ENCODE results near the gene BCO1. TPM values are rescaled to one million over a fixed set of nuclear protein-coding genes. Genes with fewer than 3 reads are reported as not detected.

The BCO1 gene
- total RNA-seq, 2 experiments from 2014 or later = not detected

- ChIA-PET CTCF (interaction anchor here (0.7 to 1.5 kb wide), 4 partner anchors 9 to 59 kb away, joined by 3 to 4 read pairs (median 3); no protein-coding TSS in a partner anchor), POLR2A (no interaction called here)
- intact Hi-C loops (cut with DNase I, micrococcal nuclease) = loop anchor here in 1 of 2 experiments (5.0 kb wide), 1 partner anchor 474 kb away; no protein-coding TSS in a partner anchor
- Mint-ChIP-seq H3K27me3 (peaks cover 5% of the 10 kb centered on the region), H3K36me3 (ENCODE audit: low read depth) (no peaks in the 10 kb centered on the region), H3K27ac (no peak overlapping the region), H3K4me3 (no peak overlapping the region), H3K9me3 (ENCODE audit: low read depth) (no peaks in the 10 kb centered on the region), H3K4me1 (peaks cover 5% of the 10 kb centered on the region)
- no peak for ATAC-seq
- DNase-seq = no peak
Measured at GRCh38 chr16:81263470-81264220, 25.2 kb downstream of the BCO1 start.

- Mint-ChIP-seq H3K4me3 (no peak overlapping the region), H3K36me3 (ENCODE audit: low read depth) (no peaks in the 10 kb centered on the region), H3K4me1 (peaks cover 5% of the 10 kb centered on the region), H3K27me3 (peaks cover 5% of the 10 kb centered on the region), H3K27ac (no peak overlapping the region), H3K9me3 (ENCODE audit: low read depth) (no peaks in the 10 kb centered on the region)
- intact Hi-C loops (cut with DNase I, micrococcal nuclease) = loop anchor here in 1 of 2 experiments (5.0 kb wide), 1 partner anchor 473 kb away; no protein-coding TSS in a partner anchor
- CTCF ChIA-PET = interaction anchor here (0.7 to 1.5 kb wide), 3 partner anchors 12 to 59 kb away, joined by 3 to 4 read pairs (median 3); no protein-coding TSS in a partner anchor
- DNase-seq (no peak), ATAC-seq (no peak)
- POLR2A ChIA-PET = no interaction called here
Measured at GRCh38 chr16:81264386-81264785, 25.9 kb downstream of the BCO1 start.

GRCh38 chr16:81265052-81265451, 26.6 kb downstream of the BCO1 start:
- Mint-ChIP-seq H3K4me3 (no peak overlapping the region), H3K4me1 (peaks cover 5% of the 10 kb centered on the region), H3K27me3 (peaks cover 5% of the 10 kb centered on the region), H3K27ac (no peak overlapping the region), H3K36me3 (ENCODE audit: low read depth) (no peaks in the 10 kb centered on the region), H3K9me3 (ENCODE audit: low read depth) (no peaks in the 10 kb centered on the region)
- no peak for DNase-seq
- no peak for ATAC-seq
- ChIA-PET POLR2A (no interaction called here), CTCF (no interaction called here)
- intact Hi-C loops (cut with DNase I, micrococcal nuclease) = no loop called here

GRCh38 chr16:81265658-81266451, 27.4 kb downstream of the BCO1 start:
- Mint-ChIP-seq H3K36me3 (ENCODE audit: low read depth) (no peaks in the 10 kb centered on the region), H3K4me3 (no peak overlapping the region), H3K4me1 (peaks cover 5% of the 10 kb centered on the region), H3K27ac (no peak overlapping the region), H3K27me3 (peaks cover 5% of the 10 kb centered on the region), H3K9me3 (ENCODE audit: low read depth) (no peaks in the 10 kb centered on the region)
- ATAC-seq (no peak), DNase-seq (no peak)
- ChIA-PET CTCF (no interaction called here), POLR2A (no interaction called here)
- intact Hi-C loops (cut with DNase I, micrococcal nuclease) = no loop called here

GRCh38 chr16:81266680-81267095, 28.2 kb downstream of the BCO1 start:
- Mint-ChIP-seq H3K27ac (no peak overlapping the region), H3K4me1 (peaks cover 5% of the 10 kb centered on the region), H3K9me3 (ENCODE audit: low read depth) (no peaks in the 10 kb centered on the region), H3K27me3 (peaks cover 7% of the 10 kb centered on the region), H3K4me3 (no peak overlapping the region), H3K36me3 (ENCODE audit: low read depth) (no peaks in the 10 kb centered on the region)
- DNase-seq (peak; percentile 47), ATAC-seq (peak; percentile 86)
- intact Hi-C loops (cut with DNase I, micrococcal nuclease) = no loop called here
- ChIA-PET POLR2A (no interaction called here), CTCF (no interaction called here)

GRCh38 chr16:81268509-81268908, 30.0 kb downstream of the BCO1 start:
- DNase-seq (no peak), ATAC-seq (no peak)
- CTCF ChIA-PET = no interaction called here
- intact Hi-C loops (cut with DNase I, micrococcal nuclease) = no loop called here
- POLR2A ChIA-PET = no interaction called here
- no peak overlapping the region for H3K27ac Mint-ChIP-seq
- H3K36me3 Mint-ChIP-seq (ENCODE audit: low read depth) = no peaks in the 10 kb centered on the region
- peaks cover 5% of the 10 kb centered on the region for H3K27me3 Mint-ChIP-seq
- H3K4me1 Mint-ChIP-seq = peaks cover 5% of the 10 kb centered on the region
- H3K9me3 Mint-ChIP-seq (ENCODE audit: low read depth) = no peaks in the 10 kb centered on the region
- no peak overlapping the region for H3K4me3 Mint-ChIP-seq

GRCh38 chr16:81273223-81273950, 34.9 kb downstream of the BCO1 start:
- Mint-ChIP-seq H3K36me3 (ENCODE audit: low read depth) (no peaks in the 10 kb centered on the region), H3K27me3 (peaks cover 2% of the 10 kb centered on the region), H3K4me1 (no peaks in the 10 kb centered on the region), H3K27ac (no peak overlapping the region), H3K9me3 (ENCODE audit: low read depth) (no peaks in the 10 kb centered on the region), H3K4me3 (no peak overlapping the region)
- DNase-seq = no peak
- no peak for ATAC-seq
- intact Hi-C loops (cut with DNase I, micrococcal nuclease) = no loop called here
- POLR2A ChIA-PET = interaction anchor here (0.6 kb wide), 1 partner anchor 93 kb away, joined by 3 read pairs; no protein-coding TSS in a partner anchor
- CTCF ChIA-PET = interaction anchor here (1.3 to 2.4 kb wide), 2 partner anchors 10 to 12 kb away, joined by 3 to 7 read pairs; no protein-coding TSS in a partner anchor

- intact Hi-C loops (cut with DNase I, micrococcal nuclease) = no loop called here
- DNase-seq (no peak), ATAC-seq (no peak)
- Mint-ChIP-seq H3K27ac (no peak overlapping the region), H3K27me3 (peaks cover 2% of the 10 kb centered on the region), H3K4me1 (no peaks in the 10 kb centered on the region), H3K4me3 (no peak overlapping the region), H3K9me3 (ENCODE audit: low read depth) (no peaks in the 10 kb centered on the region), H3K36me3 (ENCODE audit: low read depth) (no peaks in the 10 kb centered on the region)
- POLR2A ChIA-PET = interaction anchor here (0.6 kb wide), 1 partner anchor 71 kb away, joined by 6 read pairs; no protein-coding TSS in a partner anchor
- CTCF ChIA-PET = no interaction called here
Measured at GRCh38 chr16:81275064-81275532, 36.6 kb downstream of the BCO1 start.

GRCh38 chr16:81275795-81276194, 37.3 kb downstream of the BCO1 start:
- intact Hi-C loops (cut with DNase I, micrococcal nuclease) = no loop called here
- DNase-seq (no peak), ATAC-seq (no peak)
- ChIA-PET POLR2A (interaction anchor here (0.6 kb wide), 1 partner anchor 72 kb away, joined by 6 read pairs; no protein-coding TSS in a partner anchor), CTCF (no interaction called here)
- Mint-ChIP-seq H3K36me3 (ENCODE audit: low read depth) (no peaks in the 10 kb centered on the region), H3K4me3 (no peak overlapping the region), H3K4me1 (no peaks in the 10 kb centered on the region), H3K9me3 (ENCODE audit: low read depth) (no peaks in the 10 kb centered on the region), H3K27ac (no peak overlapping the region), H3K27me3 (peaks cover 2% of the 10 kb centered on the region)

GRCh38 chr16:81276323-81276722, 37.8 kb downstream of the BCO1 start:
- intact Hi-C loops (cut with DNase I, micrococcal nuclease) = no loop called here
- Mint-ChIP-seq H3K9me3 (ENCODE audit: low read depth) (no peaks in the 10 kb centered on the region), H3K4me3 (no peak overlapping the region), H3K27me3 (peaks cover 2% of the 10 kb centered on the region), H3K4me1 (no peaks in the 10 kb centered on the region), H3K36me3 (ENCODE audit: low read depth) (no peaks in the 10 kb centered on the region), H3K27ac (no peak overlapping the region)
- ATAC-seq (no peak), DNase-seq (no peak)
- CTCF ChIA-PET = interaction anchor here (1.2 kb wide), 1 partner anchor 13 kb away, joined by 4 read pairs; no protein-coding TSS in a partner anchor
- POLR2A ChIA-PET = no interaction called here

GRCh38 chr16:81277541-81278080, 39.1 kb downstream of the BCO1 start:
- Mint-ChIP-seq H3K36me3 (ENCODE audit: low read depth) (no peaks in the 10 kb centered on the region), H3K4me1 (no peaks in the 10 kb centered on the region), H3K27ac (no peak overlapping the region), H3K4me3 (no peak overlapping the region), H3K27me3 (no peaks in the 10 kb centered on the region), H3K9me3 (ENCODE audit: low read depth) (no peaks in the 10 kb centered on the region)
- ATAC-seq (no peak), DNase-seq (no peak)
- POLR2A ChIA-PET = no interaction called here
- CTCF ChIA-PET = no interaction called here
- intact Hi-C loops (cut with DNase I, micrococcal nuclease) = no loop called here

Data from activated CD4-positive, alpha-beta T cell treated with anti-CD3 and anti-CD28 coated beads for 36 hours (primary cell).